ENCODE measurements around the gene AP1G2.
"Not testable (repeated sequence)": the region's sequence is repeated elsewhere in the genome, so short reads cannot be mapped to it uniquely, and the experiment has no call there.

Gene AP1G2

DNA sequence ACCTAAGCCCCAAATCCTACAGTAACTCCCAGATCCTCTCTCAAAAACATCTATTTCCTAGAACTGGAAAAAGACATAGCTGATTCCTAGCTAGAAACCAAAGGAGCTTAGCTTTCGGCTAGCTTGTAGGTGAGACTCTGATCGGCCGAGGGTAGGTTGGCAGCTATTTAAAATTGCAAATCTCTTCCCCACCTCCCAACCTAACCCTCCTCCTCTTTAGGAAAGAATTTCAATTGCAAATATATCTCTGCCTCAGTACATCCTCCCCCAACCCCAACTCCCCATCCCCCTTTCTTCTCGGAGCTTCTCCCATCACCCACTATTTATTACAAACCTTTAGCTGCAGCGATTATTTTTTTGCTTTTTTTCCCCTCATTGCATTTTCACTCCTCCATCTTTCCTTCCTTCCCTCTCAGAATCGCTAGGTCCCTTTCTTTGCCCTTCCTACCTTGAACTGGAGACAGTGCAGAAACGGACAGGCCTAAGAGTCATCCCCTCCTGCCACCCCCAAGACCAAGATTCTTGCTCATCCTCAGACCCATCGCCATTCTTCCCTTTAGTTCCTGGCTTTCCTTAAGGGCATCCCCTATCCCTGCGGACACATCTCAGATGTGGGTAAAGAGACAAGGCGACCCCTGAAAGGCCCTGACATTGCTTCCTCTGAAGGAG lies 29.4 kb downstream of the AP1G2 start:
- DNase-seq (ENCODE audit: low read depth), result no peak

DNA sequence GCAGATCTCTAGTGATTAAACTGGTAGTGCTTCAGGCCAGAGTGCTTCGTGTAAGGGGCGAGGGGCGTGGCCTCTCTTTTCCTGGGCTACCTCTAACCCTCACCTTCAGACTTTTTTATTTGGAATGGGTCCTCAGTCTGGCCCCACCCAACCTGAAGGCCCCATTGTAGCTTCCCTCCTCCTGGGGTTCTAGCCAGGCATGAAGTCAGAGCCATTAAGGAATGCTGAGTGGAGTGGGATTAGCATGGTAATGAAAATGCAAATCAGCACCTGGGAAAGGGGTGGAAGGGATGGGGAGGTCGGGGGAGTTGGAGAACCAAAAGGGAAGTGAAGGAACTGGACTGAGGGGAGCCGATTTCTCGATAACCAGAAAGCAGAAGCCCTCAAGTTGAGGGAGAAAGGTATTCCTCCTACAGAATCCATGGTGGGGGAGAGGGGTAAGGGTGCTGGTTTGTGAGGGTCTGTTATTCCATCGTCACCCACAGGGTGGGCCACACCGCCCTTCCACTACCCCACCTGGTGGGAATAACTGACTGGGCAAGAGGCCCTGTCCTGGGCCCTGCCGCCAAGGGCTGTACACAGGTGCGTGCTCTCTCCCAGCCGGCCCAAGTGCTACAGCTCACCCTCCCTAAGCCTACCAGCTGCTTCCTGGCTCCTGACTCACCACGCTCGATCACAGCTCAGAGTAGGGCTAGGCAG lies 30.1 kb downstream of the AP1G2 start:
- no peak for DNase-seq (ENCODE audit: low read depth)

DNA sequence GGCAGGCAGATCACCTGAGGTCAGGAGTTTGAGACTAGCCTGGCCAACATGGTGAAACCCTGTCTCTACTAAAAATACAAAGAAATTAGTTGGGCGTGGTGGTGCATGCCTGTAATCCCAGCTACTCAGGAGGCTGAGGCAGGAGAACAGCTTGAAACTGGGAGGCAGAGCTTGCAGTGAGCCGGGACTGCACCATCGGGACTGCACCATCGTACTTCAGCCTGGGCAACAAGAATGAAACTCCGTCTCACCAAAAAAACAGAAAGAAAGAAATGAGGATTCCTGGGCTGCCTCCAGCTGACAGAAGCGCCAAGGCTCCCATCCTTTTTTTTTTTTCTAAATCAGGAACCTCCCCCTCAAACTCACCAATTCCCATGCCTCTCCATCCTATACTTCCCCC lies 30.7 kb downstream of the AP1G2 start:
- DNase-seq (ENCODE audit: low read depth), result not testable (repeated sequence)

DNA sequence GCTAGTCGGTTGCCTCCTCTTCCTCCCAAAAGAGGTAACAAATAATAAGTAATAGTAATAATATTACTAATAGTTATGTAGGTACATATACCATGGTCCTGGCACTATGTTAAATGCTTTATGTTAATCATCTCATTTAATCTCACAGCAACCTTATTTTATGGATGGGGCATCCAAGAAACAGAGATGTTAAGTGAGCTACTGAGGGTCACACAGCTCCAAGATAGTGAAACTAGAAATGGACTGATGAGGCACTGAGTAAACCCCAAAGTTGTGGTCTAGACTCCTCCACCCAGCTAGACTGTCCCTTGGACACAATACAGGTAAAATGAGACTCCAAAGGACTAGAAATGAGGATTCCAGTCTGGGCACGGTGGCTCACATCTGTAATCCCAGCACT lies 31.1 kb downstream of the AP1G2 start:
- no peak for DNase-seq (ENCODE audit: low read depth)

- DNase-seq (ENCODE audit: low read depth), result no peak
Measured at GRCh38 chr14:23535943-23536342, 31.6 kb downstream of the AP1G2 start.

- DNase-seq (ENCODE audit: low read depth), result no peak
Measured at GRCh38 chr14:23533652-23534435, 33.7 kb downstream of the AP1G2 start.

DNA sequence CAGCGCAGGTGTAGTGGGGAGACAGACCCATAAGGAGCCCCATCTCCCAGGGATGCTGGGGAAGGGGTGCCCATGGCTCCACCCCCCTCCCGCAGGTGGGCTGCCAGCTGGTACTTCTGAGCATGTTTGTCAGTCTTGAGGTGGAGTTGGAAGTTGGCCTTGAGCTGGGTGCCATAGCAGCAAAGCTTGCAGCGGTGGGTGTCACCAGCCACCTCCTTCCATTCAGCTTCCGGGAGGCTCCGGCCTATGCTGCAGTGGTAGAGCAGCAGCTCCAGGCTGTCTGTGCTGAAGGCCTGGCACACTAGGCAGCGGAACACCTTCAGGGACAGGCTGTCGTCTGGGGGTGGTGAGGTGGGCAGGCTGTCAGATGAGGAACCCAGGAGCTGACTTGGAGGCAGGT lies 34.9 kb downstream of the AP1G2 start:
- DNase-seq (ENCODE audit: low read depth), result no peak

GRCh38 chr14:23531391-23531790 lies 36.2 kb downstream of the AP1G2 start:
- DNase-seq (ENCODE audit: low read depth), result no peak

- no peak for DNase-seq (ENCODE audit: low read depth)
Measured at GRCh38 chr14:23530375-23531055, 37.1 kb downstream of the AP1G2 start.

- DNase-seq (ENCODE audit: low read depth), result no peak
Measured at GRCh38 chr14:23529016-23529415, 38.6 kb downstream of the AP1G2 start.

GRCh38 chr14:23528555-23528954 lies 39.0 kb downstream of the AP1G2 start:
- no peak for DNase-seq (ENCODE audit: low read depth)

DNA sequence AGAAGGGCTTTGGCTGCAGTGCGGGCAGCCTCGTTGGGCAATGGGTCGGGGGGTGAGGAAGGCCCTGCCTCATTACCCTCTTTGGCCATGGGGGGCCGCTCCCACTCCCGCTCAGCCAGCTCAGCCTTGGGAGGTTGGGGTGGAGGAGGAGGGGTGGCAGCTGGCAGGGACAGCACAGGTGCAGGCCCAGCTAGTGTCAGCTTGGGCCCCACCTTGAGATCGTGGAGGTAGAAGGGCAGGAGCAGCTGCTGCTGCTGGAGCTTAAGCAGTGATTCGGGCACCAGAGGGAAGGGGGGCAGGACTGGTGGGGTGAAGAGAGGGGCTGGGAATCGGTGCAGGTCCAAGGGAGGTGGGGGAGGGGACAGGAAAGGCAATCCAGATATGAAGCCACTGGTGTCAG lies 42.0 kb downstream of the AP1G2 start:
- DNase-seq (ENCODE audit: low read depth), result no peak

DNA sequence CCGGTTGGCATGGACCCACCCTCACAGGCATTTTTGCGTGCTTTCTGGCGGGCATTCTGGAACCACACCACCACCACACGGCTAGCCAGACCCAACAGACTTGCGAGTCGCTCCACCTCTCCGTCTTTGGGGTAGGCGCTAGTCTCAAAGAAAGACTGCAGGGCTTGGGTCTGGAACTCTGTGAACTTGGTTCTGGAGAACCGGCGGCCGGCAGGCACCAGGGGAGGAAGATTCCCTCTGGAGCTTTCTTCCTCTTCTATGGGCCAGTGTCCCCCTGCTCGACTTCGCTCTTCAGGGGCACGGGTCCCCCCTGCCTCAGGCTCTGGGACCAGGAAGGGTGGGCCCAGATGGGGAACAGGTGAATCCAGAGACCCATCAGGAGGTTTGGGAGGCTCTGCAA lies 42.6 kb downstream of the AP1G2 start:
- no peak for DNase-seq (ENCODE audit: low read depth)

- DNase-seq (ENCODE audit: low read depth), result no peak
Measured at GRCh38 chr14:23523229-23524016, 44.2 kb downstream of the AP1G2 start.

GRCh38 chr14:23522643-23523198 lies 44.9 kb downstream of the AP1G2 start:
- no peak for DNase-seq (ENCODE audit: low read depth)

GRCh38 chr14:23521785-23522640 lies 45.6 kb downstream of the AP1G2 start:
- no peak for DNase-seq (ENCODE audit: low read depth)

- no peak for DNase-seq (ENCODE audit: low read depth)
Measured at GRCh38 chr14:23520899-23521533, 46.6 kb downstream of the AP1G2 start.

DNA sequence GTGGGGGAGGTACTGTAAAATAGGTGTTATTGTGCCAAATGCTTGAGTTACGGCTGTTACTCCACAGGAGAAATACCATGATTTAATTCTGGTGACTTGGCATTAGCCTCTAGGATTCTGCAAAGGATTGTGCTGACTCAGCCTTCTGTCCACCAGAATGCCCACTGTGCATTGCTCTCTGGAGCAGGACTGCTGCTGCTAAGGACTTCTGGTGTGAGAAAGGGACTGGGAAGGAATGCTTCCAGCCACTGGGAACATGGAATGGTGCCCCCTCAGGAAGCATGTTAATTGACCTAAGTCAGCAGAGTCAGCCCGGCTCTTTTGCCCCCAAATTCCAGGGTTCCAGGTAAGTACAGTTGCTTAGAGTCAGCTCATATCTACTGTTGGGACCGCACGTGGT lies 48.9 kb downstream of the AP1G2 start:
- DNase-seq (ENCODE audit: low read depth), result no peak

DNA sequence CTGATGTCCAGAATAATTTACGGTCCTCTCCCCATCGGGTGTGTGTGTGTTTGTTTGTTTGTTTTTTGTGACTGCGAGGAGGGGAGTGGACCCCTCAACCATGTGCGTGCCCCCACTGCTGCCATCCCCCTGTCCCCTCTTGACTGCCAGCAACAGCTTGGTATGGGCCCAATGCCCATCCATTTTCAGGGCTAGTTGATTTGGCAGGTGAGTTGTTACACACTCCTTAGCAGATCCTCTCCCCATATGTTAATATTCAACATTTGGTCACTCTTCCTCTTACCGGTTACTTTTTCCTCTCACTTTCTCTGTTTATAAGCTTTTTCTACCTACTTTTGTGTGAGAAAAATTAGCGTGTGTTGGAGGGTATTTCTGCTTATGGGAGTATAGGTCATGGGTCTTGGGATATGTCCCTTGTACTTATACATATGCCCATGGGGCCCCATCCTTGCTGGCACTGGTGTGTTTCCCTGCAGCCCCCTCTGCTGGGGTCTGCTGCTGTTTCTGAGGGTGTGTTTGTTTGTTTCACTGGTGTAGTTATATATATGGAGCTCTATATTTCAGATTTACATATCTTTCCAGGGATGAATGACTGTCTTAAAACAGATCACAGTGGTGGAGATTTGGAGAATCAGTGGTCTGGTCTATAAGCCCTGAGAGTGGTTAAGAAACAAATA lies 49.8 kb downstream of the AP1G2 start:
- no peak for DNase-seq (ENCODE audit: low read depth)

GRCh38 chr14:23514644-23514957 lies 53.0 kb downstream of the AP1G2 start:
- DNase-seq (ENCODE audit: low read depth), result no peak
